Erythroblast (primary cell): ENCODE results near the gene LFNG.

Experiments
- GATA1 ChIP-seq: IDR thresholded peaks from 2 replicates; pipeline ENCODE4 v1.6.1; 2011; ENCODE audit warnings: low read depth, mild to moderate bottlenecking, control low read depth, low read length, moderate library complexity
- POLR2A ChIP-seq: IDR thresholded peaks from 2 replicates; pipeline ENCODE4 v1.6.1; 2011; ENCODE audit warnings: mild to moderate bottlenecking, low read length

GRCh38 chr7:2546776-2547586 lies 27.4 kb downstream of the LFNG start:
- TF ChIP-seq POLR2A (no peak), GATA1 (no peak)
